Measurements from ENCODE around the gene PTPRCAP.
"Not testable (repeated sequence)": the region's sequence is repeated elsewhere in the genome, so short reads cannot be mapped to it uniquely, and the experiment has no call there.

PTPRCAP gene

DNA sequence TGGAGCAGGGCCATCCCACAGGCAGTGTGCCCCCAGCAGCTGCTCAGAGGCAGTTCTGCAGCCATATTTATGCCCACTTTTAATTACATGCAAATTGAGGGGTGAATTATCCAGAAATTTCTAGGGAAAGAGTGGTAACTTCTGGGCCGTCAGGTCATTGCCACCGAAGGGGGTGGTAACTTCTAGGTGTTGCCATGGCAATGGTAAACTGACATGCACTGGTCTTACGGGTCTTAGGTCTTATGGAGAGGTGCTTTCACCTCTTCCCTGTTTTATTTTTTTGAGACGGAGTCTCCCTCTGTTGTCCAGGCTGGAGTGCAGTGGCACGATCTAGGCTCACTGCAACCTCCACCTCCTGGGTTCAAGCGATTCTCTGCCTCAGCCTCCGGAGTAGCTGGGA, 35.4 kb upstream of the PTPRCAP start:
- no peaks in the 10 kb centered on the region for H3K36me3 ChIP-seq (ENCODE audit: insufficient read depth, low read length)
- no peak overlapping the region for H3K4me3 ChIP-seq (ENCODE audit: low read length)
- H3K9me3 ChIP-seq (ENCODE audit: insufficient read depth, low read depth, low read length): no peaks in the 10 kb centered on the region
- H3K27me3 ChIP-seq (ENCODE audit: insufficient read depth, low read length): no peaks in the 10 kb centered on the region
- H3K9ac ChIP-seq (ENCODE audit: low read depth, low read length): no peak overlapping the region
- 81% methylated on average over 7 of the region's 7 CpGs for WGBS
- H3K27ac ChIP-seq (ENCODE audit: low read depth, low read length): no peak overlapping the region
- H3K4me1 ChIP-seq (ENCODE audit: insufficient read depth, low read length): no peaks in the 10 kb centered on the region

DNA sequence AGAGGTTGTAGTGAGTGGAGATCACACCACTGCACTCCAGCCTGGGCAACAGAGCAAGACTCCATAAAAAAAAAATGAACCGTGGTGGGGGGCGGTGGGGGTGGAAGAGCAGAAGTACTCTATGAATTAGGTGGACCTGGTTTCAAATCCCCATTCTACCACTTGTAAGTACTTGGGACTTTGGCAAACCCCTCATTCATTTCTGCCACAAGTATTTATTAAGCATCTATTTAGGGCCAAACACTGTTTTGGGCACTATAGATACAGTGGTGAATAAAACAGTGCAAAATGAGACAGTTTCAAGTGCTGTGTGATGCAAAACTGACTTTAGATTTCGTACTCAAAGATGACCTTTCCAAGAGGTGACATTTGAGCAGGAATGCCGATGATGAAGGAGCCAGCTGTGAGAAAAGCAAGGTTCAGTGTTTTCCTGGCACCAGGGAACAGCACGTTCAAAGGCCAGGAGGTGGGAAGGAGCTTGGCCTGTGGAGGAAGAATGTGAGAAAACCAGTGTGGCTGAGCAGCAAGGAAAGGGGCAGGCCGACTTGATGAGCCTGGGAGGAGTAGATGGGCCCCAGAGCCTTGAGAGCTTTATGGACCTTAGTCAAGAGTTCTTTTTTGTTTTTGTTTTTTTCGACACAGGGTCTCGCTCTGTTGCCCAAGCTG, 33.0 kb upstream of the PTPRCAP start:
- no peaks in the 10 kb centered on the region for H3K27me3 ChIP-seq (ENCODE audit: insufficient read depth, low read length)
- H3K9ac ChIP-seq (ENCODE audit: low read depth, low read length): no peak overlapping the region
- H3K9me3 ChIP-seq (ENCODE audit: insufficient read depth, low read depth, low read length): no peaks in the 10 kb centered on the region
- H3K4me3 ChIP-seq (ENCODE audit: low read length): no peak overlapping the region
- H3K27ac ChIP-seq (ENCODE audit: low read depth, low read length): no peak overlapping the region
- H3K4me1 ChIP-seq (ENCODE audit: insufficient read depth, low read length): no peaks in the 10 kb centered on the region
- H3K36me3 ChIP-seq (ENCODE audit: insufficient read depth, low read length): no peaks in the 10 kb centered on the region
- 87% methylated on average over 7 of the region's 8 CpGs for WGBS

DNA sequence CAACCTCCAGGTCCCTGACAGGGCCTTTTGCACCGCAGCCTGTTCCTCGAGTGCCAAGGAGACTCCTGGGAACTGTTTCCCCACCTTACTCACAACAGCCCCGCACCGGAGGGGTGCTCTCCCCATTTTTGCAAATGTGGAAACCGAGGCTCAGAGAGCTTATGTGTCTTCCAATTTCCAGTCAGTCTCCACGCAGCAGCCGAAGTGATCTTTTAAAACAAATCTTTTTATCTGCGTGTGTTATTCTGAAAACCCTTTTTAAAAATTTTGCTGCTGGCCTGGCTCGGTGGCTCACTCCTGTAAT, 32.0 kb upstream of the PTPRCAP start:
- no peaks in the 10 kb centered on the region for H3K4me1 ChIP-seq (ENCODE audit: insufficient read depth, low read length)
- H3K27ac ChIP-seq (ENCODE audit: low read depth, low read length): 0 out of 2 replicates have a peak overlapping the region, but pooled peaks have one; percentile 24
- peak overlapping the region; percentile 70 for H3K9ac ChIP-seq (ENCODE audit: low read depth, low read length)

DNA sequence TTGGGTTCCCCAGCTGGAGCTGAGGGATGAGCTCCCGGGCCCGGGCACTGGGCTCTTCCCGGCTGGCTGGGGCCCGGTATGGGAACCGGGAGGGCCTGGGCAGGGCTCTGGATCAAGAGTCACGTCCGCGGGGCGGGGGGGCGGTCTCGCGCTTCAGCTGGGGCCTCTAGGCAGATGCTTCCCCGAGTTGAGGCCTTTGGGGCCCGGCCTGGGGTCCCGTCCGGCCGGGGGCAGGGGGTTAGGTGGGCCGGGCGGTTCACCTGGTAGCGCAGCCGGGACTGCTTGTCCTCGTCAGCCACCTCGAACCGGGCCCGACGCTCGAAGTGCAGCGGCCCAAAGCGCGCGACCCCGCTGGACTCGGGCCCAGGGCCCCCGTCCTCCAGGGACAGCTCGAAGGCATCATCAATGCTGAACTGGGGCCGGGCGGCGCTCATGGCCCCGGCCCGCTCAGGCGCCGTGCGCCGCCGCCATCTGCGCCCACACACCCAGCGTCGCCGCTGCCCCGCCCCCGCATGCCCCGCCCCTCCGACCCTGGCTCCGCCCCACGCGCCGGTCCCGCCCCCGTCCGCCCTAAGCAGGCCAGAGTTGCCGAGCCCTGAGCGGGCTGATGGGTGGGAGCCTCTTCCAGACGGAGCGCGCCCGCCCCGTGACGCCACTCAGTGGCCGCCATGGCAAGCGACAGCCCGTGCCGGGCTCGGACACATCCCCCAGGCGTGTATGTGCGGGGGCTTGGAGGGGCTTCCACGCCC, 31.5 kb upstream of the PTPRCAP start, which contains the start of gene TMEM134:
Gene TMEM134 (minus strand): TSS at position 493 of the 749 bp plus-strand sequence. CDS start 59 bp downstream, at position 434.
- under 1% methylated on average over 76 of the region's 76 CpGs for WGBS
- Histone ChIP-seq H3K4me3 (ENCODE audit: low read length) (peak within 1 kb of the TSS; percentile 93), H3K27ac (ENCODE audit: low read depth, low read length) (peak within 1 kb of the TSS; percentile 58; the same call in 1 of the 2 replicates), H3K4me1 (ENCODE audit: insufficient read depth, low read length) (peaks cover 5% of the 10 kb centered on the region), H3K27me3 (ENCODE audit: insufficient read depth, low read length) (no peaks in the 10 kb centered on the region), H3K36me3 (ENCODE audit: insufficient read depth, low read length) (no peaks in the 10 kb centered on the region), H3K9ac (ENCODE audit: low read depth, low read length) (peak within 1 kb of the TSS; percentile 77), H3K9me3 (ENCODE audit: insufficient read depth, low read depth, low read length) (no peaks in the 10 kb centered on the region)

More for the DNA sequence above, 32.0 kb upstream of the PTPRCAP start:
- Histone ChIP-seq H3K4me3 (ENCODE audit: low read length) (peak overlapping the region; percentile 93), H3K9me3 (ENCODE audit: insufficient read depth, low read depth, low read length) (no peaks in the 10 kb centered on the region), H3K36me3 (ENCODE audit: insufficient read depth, low read length) (no peaks in the 10 kb centered on the region), H3K27me3 (ENCODE audit: insufficient read depth, low read length) (no peaks in the 10 kb centered on the region)
- 42% methylated on average over 9 of the region's 9 CpGs for WGBS

DNA sequence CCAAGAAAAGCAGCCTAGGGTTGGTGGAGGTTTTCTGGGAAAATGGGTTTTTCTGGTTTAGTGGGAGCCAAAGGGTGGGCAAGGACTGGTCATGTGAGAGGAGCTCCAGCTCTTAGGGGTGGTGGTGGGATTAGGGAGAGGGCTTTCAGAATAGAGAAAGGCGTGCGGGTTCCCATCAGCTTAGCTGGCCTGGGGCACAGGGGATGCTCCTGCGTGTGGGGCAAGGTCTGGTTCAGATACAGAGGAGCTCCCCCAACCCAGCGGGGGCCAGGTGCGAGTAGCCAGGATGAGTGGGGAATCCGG, 30.9 kb upstream of the PTPRCAP start:
- 9% methylated on average over 6 of the region's 6 CpGs for WGBS
- peaks cover 5% of the 10 kb centered on the region for H3K4me1 ChIP-seq (ENCODE audit: insufficient read depth, low read length)

DNA sequence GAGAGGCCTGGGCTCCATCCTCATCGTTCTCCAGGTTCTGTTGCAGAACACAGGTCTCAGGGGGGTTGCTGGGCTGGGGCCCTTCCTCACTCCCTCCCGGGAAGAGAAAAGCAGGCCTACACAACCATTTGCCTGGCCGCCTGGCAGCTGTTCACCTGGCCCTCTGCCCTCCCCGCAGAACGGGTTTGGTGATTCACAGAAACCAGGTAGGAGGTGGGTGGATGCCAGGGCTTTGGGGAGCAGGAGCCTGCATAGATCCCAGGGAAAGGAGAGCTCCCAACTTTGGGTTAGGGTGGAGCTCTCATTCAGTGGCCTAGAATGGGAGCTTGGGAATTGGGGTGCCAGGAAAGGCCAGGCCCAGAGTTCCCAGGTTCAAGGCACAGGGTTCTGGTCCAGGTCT, 30.6 kb upstream of the PTPRCAP start:
- no peak overlapping the region for H3K27ac ChIP-seq (ENCODE audit: low read depth, low read length)
- peak overlapping the region; percentile 93 for H3K4me3 ChIP-seq (ENCODE audit: low read length)
- no peaks in the 10 kb centered on the region for H3K27me3 ChIP-seq (ENCODE audit: insufficient read depth, low read length)
- no peaks in the 10 kb centered on the region for H3K9me3 ChIP-seq (ENCODE audit: insufficient read depth, low read depth, low read length)
- no peaks in the 10 kb centered on the region for H3K36me3 ChIP-seq (ENCODE audit: insufficient read depth, low read length)
- 78% methylated on average over 5 of the region's 5 CpGs for WGBS
- H3K9ac ChIP-seq (ENCODE audit: low read depth, low read length): peak overlapping the region; percentile 77; the same call in 1 of the 2 replicates
- H3K4me1 ChIP-seq (ENCODE audit: insufficient read depth, low read length): peaks cover 5% of the 10 kb centered on the region

More for the DNA sequence above, 30.9 kb upstream of the PTPRCAP start:
- Histone ChIP-seq H3K27me3 (ENCODE audit: insufficient read depth, low read length) (no peaks in the 10 kb centered on the region), H3K27ac (ENCODE audit: low read depth, low read length) (peak overlapping the region; percentile 58; the same call in 1 of the 2 replicates), H3K9me3 (ENCODE audit: insufficient read depth, low read depth, low read length) (no peaks in the 10 kb centered on the region), H3K4me3 (ENCODE audit: low read length) (peak overlapping the region; percentile 93), H3K36me3 (ENCODE audit: insufficient read depth, low read length) (no peaks in the 10 kb centered on the region), H3K9ac (ENCODE audit: low read depth, low read length) (peak overlapping the region; percentile 77)

DNA sequence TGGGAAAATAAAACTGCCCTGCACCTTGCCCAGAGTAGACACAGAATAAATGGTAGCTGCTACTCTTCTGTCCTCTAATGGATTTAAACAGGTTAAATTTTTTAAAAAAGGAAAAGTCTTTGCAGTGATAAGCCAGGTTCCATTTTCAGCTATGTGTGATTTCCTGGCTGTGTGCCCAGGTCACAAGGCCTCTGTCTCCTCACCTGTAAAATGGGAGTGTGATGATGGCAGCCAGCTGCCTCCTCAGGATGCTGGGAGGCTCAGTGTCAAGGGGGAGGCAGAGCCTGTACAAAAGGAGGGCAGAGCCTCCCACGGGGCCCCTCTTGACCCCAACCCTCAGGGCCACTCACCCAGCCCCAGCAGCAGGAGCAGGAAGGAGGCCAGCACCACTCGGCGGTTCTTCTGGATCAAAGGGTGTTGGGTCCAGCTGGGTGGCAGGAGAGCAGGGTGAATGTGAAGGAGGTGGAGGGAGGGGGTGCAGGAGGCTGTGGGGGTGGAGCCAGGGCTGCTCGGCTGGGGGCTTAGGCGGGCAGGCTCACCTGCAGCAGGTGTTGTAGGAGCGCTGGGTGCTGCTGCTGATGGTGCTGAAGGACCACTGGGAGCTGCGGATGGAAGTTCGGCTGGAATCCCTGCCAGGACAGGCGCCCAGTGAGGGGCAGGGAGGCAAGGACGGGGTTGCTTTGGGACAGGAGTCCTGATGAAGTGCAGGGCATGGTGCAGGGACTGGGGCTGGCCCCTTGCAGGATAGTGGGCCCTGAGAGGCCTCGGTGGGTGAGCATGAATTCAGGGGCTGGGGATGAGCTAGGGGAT, 29.7 kb upstream of the PTPRCAP start:
- Histone ChIP-seq H3K9me3 (ENCODE audit: insufficient read depth, low read depth, low read length) (no peaks in the 10 kb centered on the region), H3K9ac (ENCODE audit: low read depth, low read length) (no peak overlapping the region), H3K27me3 (ENCODE audit: insufficient read depth, low read length) (no peaks in the 10 kb centered on the region), H3K4me3 (ENCODE audit: low read length) (peak overlapping the region; percentile 93; the same call in 1 of the 2 replicates), H3K27ac (ENCODE audit: low read depth, low read length) (no peak overlapping the region), H3K4me1 (ENCODE audit: insufficient read depth, low read length) (peaks cover 5% of the 10 kb centered on the region), H3K36me3 (ENCODE audit: insufficient read depth, low read length) (no peaks in the 10 kb centered on the region)
- WGBS: 77% methylated on average over 11 of the region's 11 CpGs

DNA sequence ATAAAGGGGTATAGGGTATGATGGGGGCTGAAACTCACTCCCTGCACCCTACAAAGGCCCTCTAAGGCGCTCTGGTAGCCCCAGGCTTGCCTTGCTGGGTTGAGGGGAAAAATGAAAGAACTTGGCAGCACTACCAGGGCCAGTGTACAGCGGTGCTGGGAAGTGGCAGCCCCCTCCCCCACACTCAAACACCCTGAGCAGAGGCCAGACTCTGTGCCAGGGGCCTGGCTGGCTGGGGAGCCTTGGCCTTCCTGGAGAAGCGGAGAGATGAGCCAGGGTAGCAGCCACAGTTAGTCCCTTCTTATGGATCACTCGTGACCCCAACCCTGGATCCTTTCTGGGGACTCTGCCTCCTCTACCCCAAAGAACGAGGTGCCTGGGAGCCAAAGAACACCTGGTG, 28.9 kb upstream of the PTPRCAP start:
- Histone ChIP-seq H3K36me3 (ENCODE audit: insufficient read depth, low read length) (no peaks in the 10 kb centered on the region), H3K9me3 (ENCODE audit: insufficient read depth, low read depth, low read length) (no peaks in the 10 kb centered on the region), H3K4me1 (ENCODE audit: insufficient read depth, low read length) (peaks cover 5% of the 10 kb centered on the region), H3K4me3 (ENCODE audit: low read length) (no peak overlapping the region), H3K27ac (ENCODE audit: low read depth, low read length) (no peak overlapping the region), H3K9ac (ENCODE audit: low read depth, low read length) (no peak overlapping the region), H3K27me3 (ENCODE audit: insufficient read depth, low read length) (no peaks in the 10 kb centered on the region)
- WGBS: 93% methylated on average over 5 of the region's 5 CpGs

DNA sequence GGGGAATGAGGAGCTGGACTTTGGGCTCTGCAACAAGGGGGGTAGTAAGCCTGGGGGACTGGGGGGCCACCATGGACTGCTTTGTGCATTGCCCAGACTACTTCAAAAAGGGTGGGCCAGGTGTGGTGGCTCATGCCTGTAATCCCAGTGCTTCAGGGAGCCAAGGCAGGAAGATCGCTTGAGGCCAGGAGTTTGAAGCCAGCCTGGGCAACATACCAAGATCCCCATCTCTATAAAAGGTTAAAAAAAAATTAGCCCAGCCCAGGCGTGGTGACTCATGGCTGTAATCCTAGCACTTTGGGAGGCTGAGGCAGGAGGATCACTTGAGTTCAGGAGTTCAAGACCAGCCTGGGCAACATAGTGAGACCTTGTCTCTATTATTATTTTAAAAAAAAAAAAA, 28.0 kb upstream of the PTPRCAP start:
- WGBS: 89% methylated on average over 2 of the region's 2 CpGs
- peak overlapping the region; percentile 92; the same call in 1 of the 2 replicates for H3K27ac ChIP-seq (ENCODE audit: low read depth, low read length)
- H3K9ac ChIP-seq (ENCODE audit: low read depth, low read length); H3K27me3 ChIP-seq (ENCODE audit: insufficient read depth, low read length); H3K36me3 ChIP-seq (ENCODE audit: insufficient read depth, low read length); H3K4me1 ChIP-seq (ENCODE audit: insufficient read depth, low read length); H3K9me3 ChIP-seq (ENCODE audit: insufficient read depth, low read depth, low read length): not testable (repeated sequence)
- peak overlapping the region; percentile 90 for H3K4me3 ChIP-seq (ENCODE audit: low read length)

DNA sequence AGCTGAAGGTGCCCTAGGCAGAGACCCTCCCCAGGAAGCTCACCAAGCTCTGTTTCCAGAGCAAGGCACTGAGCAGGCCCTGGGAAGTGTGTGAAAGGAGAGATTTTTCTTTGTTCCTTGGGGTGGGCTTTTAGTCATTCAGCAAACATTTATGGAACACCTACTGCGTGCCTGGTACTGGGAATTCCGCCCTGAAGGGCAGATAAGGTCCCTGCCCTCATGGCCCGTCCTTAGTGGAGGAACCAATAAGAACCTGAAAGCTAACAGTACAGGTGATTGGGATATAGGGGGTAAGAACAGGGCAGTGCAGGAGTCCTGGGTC, 27.7 kb upstream of the PTPRCAP start:
- Histone ChIP-seq H3K27me3 (ENCODE audit: insufficient read depth, low read length) (no peaks in the 10 kb centered on the region), H3K4me3 (ENCODE audit: low read length) (peak overlapping the region; percentile 90), H3K4me1 (ENCODE audit: insufficient read depth, low read length) (peaks cover 5% of the 10 kb centered on the region), H3K27ac (ENCODE audit: low read depth, low read length) (peak overlapping the region; percentile 92), H3K36me3 (ENCODE audit: insufficient read depth, low read length) (no peaks in the 10 kb centered on the region), H3K9ac (ENCODE audit: low read depth, low read length) (peak overlapping the region; percentile 91), H3K9me3 (ENCODE audit: insufficient read depth, low read depth, low read length) (no peaks in the 10 kb centered on the region)
- WGBS: 46% methylated on average over 3 of the region's 3 CpGs
